ENCODE data around the gene INPP5A. TPM values are rescaled to one million over a fixed set of nuclear protein-coding genes. Genes with fewer than 3 reads are reported as not detected.

INPP5A gene
- total RNA-seq, 2 donors from 2014 or later, result 20.7 to 26.7 TPM

DNA sequence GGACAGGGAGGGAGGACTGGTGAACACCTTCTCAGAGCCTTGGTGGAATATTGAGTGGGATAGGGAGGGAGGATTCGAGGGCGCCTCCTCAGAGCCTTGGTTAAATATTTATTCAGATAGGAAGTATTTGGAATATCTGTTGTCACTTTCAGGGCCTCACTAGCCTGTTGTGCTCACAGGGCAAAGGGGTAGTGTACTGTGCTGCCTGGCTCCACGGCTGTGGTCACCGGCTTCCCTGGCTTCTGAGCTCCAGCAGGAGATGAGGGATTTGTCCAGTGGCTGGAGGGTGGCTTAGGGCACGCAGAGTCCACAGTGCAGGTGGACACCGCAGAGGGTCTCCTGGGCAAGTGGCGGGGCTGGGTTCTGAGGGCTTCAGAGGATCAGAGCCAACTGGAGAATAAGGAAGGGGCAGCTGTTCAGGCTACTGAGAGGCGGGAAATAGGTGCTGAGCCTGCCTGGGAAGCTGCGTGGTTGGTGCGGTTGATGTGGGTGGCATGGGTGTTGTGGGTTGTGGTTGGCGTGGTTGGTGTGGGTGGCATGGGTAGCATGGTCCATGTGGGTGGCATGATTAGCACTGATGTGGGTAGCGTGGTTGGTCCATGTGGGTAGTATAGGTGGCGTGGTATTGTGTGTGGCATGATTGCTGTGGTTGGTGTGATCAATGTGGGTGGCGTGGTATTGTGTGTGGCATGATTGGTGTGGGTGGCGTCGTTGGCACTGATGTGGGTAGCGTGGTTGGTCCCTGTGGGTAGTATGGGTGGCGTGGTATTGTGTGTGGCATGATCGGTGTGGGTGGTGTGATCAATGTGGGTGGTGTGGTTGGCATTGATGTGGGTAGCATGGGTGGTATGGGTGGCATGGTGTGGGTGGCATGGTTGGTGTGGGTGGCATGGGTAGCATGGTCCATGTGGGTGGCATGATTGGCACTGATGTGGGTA, 16.7 kb downstream of the INPP5A start:
- no peaks in the 10 kb centered on the region for H3K4me1 ChIP-seq (ENCODE audit: control insufficient read depth, insufficient read depth, low read length)
- H3K9me3 Mint-ChIP-seq, result no peaks in the 10 kb centered on the region
- TF ChIP-seq, protein P1, sequence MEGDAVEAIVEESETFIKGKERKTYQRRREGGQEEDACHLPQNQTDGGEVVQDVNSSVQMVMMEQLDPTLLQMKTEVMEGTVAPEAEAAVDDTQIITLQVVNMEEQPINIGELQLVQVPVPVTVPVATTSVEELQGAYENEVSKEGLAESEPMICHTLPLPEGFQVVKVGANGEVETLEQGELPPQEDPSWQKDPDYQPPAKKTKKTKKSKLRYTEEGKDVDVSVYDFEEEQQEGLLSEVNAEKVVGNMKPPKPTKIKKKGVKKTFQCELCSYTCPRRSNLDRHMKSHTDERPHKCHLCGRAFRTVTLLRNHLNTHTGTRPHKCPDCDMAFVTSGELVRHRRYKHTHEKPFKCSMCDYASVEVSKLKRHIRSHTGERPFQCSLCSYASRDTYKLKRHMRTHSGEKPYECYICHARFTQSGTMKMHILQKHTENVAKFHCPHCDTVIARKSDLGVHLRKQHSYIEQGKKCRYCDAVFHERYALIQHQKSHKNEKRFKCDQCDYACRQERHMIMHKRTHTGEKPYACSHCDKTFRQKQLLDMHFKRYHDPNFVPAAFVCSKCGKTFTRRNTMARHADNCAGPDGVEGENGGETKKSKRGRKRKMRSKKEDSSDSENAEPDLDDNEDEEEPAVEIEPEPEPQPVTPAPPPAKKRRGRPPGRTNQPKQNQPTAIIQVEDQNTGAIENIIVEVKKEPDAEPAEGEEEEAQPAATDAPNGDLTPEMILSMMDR (conservative IDR thresholded peaks at IDR 0.05), result no peak
- H3K27ac Mint-ChIP-seq, result no peak overlapping the region
- H3K4me3 Mint-ChIP-seq, result no peak overlapping the region
- no peaks in the 10 kb centered on the region for H3K4me1 Mint-ChIP-seq
- no peaks in the 10 kb centered on the region for H3K27me3 Mint-ChIP-seq (ENCODE audit: insufficient read depth)
- no peaks in the 10 kb centered on the region for H3K36me3 ChIP-seq (ENCODE audit: control insufficient read depth, insufficient read depth, low read length)
- no peak overlapping the region for H3K4me3 ChIP-seq (ENCODE audit: low read length)
- DNase-seq, result peak; percentile 8
- no peak overlapping the region for H3K9ac ChIP-seq (ENCODE audit: extremely low read depth, low read length, poor library complexity, severe bottlenecking)
- H3K27ac ChIP-seq (ENCODE audit: low read depth, low read length), result no peak overlapping the region
- 95 to 98% methylated on average over 6 to 19 of the region's 19 CpGs for WGBS, 2 experiments (ENCODE audit: insufficient coverage in 1 of 2, insufficient read length in 1 of 2)
- no peaks in the 10 kb centered on the region for H3K27me3 ChIP-seq (ENCODE audit: control insufficient read depth, insufficient read depth, low read length, poor library complexity, severe bottlenecking)
- H3K36me3 Mint-ChIP-seq (ENCODE audit: low read depth), result no peaks in the 10 kb centered on the region
- no peaks in the 10 kb centered on the region for H3K9me3 ChIP-seq (ENCODE audit: control insufficient read depth, low read length)

DNA sequence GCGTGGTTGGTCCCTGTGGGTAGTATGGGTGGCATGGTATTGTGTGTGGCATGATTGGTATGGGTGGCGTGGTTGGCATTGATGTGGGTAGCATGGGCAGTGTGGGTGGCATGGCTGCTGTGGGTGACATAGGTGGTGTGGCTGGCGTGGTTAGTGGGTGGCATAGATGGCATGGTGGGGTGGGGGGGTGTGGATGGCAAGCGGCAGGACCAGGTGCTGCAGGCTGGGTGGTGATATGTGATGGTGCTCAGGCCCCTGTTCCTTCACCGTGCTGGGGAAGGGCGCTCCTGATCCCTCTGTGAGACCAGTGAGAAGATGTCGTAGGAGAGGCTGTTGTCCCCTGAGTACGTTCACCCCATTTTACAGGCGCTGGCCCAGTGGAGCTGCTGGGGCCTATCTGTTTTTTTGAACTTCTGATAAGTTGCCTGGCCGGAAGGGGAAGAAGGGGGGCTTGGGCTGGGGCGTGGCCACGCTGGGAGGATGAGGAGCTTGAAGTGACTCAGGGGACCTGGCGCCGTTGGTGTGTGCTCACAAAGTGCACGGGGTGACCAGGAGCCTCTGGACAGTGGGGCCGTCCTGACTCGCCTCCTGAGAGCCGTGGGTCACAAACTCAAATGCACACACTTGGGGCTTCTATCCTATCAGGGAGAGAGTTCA, 17.5 kb downstream of the INPP5A start:
- Mint-ChIP-seq H3K4me1 (no peaks in the 10 kb centered on the region), H3K9me3 (no peaks in the 10 kb centered on the region), H3K36me3 (ENCODE audit: low read depth) (no peaks in the 10 kb centered on the region), H3K27me3 (ENCODE audit: insufficient read depth) (no peaks in the 10 kb centered on the region), H3K4me3 (no peak overlapping the region), H3K27ac (no peak overlapping the region)
- H3K9ac ChIP-seq (ENCODE audit: extremely low read depth, low read length, poor library complexity, severe bottlenecking), result no peak overlapping the region
- TF ChIP-seq, protein P1 (conservative IDR thresholded peaks at IDR 0.05), result no peak
- no peaks in the 10 kb centered on the region for H3K9me3 ChIP-seq (ENCODE audit: control insufficient read depth, low read length)
- H3K27me3 ChIP-seq (ENCODE audit: control insufficient read depth, insufficient read depth, low read length, poor library complexity, severe bottlenecking), result no peaks in the 10 kb centered on the region
- H3K36me3 ChIP-seq (ENCODE audit: control insufficient read depth, insufficient read depth, low read length), result no peaks in the 10 kb centered on the region
- 94 to 97% methylated on average over 14 to 18 of the region's 18 CpGs for WGBS, 2 experiments (ENCODE audit: insufficient coverage in 1 of 2, insufficient read length in 1 of 2)
- no peak for DNase-seq
- H3K27ac ChIP-seq (ENCODE audit: low read depth, low read length), result no peak overlapping the region
- H3K4me3 ChIP-seq (ENCODE audit: low read length), result no peak overlapping the region
- no peaks in the 10 kb centered on the region for H3K4me1 ChIP-seq (ENCODE audit: control insufficient read depth, insufficient read depth, low read length)

DNA sequence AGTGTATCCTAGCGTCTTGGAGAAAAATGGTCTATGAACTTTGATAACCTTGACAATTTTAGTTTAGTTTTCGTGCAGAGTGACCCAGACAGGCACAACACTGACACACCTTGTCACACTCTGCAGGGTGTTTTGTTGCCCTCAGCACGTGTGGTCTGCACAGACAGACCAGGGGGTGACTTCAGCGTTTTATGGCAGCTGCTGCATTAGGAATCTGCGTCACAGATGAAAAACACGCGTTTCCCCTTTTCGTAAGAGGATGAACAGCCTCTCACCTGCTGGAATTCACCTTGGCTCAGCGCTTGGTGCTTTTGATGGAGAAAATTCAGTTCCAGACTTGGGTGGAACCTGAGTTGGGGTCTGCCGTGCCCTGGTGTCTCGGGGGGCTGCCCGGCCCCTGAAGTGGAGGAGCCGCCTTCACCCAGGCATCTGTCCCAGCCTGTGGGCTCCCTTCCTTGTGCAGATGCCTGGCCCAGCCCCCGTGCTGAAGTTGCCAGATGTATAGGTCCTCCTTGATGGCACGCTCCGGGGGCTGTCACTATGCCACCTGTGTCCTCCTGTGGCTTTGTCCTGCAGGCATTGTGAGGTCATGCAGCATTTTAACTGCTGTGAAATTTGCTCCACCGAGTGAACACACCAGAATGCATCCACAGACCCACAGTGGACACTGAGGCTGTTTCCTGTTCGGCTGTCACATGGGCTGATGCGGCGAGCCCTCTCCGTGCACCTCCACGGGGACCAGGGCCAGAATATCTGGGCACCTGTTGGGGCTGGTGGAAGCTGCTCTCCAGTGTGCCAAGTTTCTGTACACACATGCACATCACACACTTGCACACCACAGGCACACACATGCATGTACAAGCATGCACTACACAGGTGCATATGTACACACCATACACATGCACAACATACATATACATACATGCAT, 18.3 kb downstream of the INPP5A start:
- Histone ChIP-seq H3K4me3 (ENCODE audit: low read length) (no peak overlapping the region), H3K27me3 (ENCODE audit: control insufficient read depth, insufficient read depth, low read length, poor library complexity, severe bottlenecking) (no peaks in the 10 kb centered on the region), H3K4me1 (ENCODE audit: control insufficient read depth, insufficient read depth, low read length) (no peaks in the 10 kb centered on the region), H3K9me3 (ENCODE audit: control insufficient read depth, low read length) (no peaks in the 10 kb centered on the region), H3K27ac (ENCODE audit: low read depth, low read length) (no peak overlapping the region), H3K36me3 (ENCODE audit: control insufficient read depth, insufficient read depth, low read length) (no peaks in the 10 kb centered on the region), H3K9ac (ENCODE audit: extremely low read depth, low read length, poor library complexity, severe bottlenecking) (no peak overlapping the region)
- TF ChIP-seq, protein P1 (conservative IDR thresholded peaks at IDR 0.05), result no peak
- DNase-seq, result no peak
- no peaks in the 10 kb centered on the region for H3K4me1 Mint-ChIP-seq
- H3K4me3 Mint-ChIP-seq, result no peak overlapping the region
- WGBS, 2 experiments (ENCODE audit: insufficient coverage in 1 of 2, insufficient read length in 1 of 2), result 90 to 93% methylated on average over 12 to 22 of the region's 22 CpGs
- no peaks in the 10 kb centered on the region for H3K27me3 Mint-ChIP-seq (ENCODE audit: insufficient read depth)
- no peaks in the 10 kb centered on the region for H3K36me3 Mint-ChIP-seq (ENCODE audit: low read depth)
- no peak overlapping the region for H3K27ac Mint-ChIP-seq
- H3K9me3 Mint-ChIP-seq, result no peaks in the 10 kb centered on the region
